HG02938 (cell line): Measurements from ENCODE around the gene SLC11A1.

ENCODE experiments used
- ATAC-seq: cut with Tn5 transposase; IDR thresholded peaks from one replicate; pipeline ENCODE4 v1.9.1; 2021; ENCODE audit warnings: mild to moderate bottlenecking, moderate library complexity; ENCODE audit not compliant: unreplicated experiment

The SLC11A1 gene

DNA sequence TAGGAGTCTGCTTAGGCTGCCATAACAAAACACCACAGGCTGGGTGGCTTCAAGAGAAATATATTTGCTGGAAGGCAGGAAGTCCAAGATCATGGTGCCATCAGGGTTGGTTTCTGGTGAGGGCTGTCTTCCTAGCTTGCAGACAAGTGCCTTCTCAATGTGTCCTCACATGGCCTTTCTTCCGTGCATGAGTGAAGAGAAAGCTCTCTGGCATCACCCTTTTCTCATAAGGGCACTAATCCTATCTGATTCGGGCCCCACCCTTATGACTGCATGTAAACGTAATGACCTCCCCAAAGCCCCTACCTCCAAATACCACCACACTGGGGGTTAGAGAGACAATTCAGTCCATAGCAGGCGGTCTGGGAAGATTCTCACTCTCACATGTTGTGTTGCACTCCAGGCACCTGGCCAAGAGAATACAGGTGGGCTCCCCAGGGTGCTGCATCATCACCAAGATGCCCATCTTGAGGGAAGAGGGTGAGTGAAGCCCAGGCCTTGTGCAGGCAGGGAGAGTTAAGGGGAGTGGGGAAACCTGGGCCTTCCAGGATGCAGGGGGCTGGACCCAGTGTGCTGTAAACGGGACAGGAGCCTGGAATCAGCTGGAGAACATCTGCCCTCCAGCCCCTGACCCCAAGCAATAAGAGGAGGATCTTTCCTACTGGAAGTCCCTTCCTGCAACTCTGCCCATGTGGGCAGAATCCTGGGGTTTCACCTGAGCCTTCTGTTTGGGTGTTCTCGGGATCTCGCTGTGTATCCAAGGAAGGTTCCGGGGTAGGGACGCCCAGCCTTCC is 15.3 kb upstream of the SLC11A1 start:
- no peak for ATAC-seq

DNA sequence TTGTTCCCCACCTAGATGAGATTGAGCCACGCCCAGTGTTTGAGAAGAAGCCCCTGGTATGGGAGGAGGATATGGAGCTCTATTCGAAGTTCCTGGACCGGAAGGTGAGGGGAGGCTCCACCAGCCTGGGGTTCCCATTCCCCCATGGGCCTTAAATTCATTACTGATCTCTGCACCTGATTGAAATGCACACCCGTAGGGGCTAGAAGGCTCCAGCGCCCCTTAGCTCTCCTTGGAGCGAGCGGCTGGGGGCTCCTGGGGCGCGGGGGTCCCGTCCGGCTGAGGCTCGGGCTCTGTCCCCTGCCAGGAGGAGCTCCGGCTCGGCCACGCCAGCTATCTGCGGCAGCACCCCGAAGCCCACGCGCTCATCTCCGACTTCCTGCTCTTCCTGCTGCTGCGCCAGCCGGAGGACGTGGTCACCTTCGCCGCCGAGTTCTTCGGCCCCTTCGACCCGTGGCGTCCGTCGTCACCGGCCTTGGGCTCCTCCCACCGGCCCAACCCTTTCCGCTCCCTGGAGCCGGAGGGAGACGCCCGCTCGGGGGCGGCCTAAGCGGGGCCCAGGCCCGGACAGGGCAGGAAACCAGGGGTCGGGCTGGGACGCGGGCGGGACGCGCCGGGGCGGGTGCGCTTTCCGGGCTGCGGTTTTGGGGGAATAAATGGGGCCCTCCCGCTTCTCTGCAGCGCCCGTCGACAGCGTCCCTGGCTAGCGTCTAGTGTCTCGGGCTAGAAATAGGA is 14.5 kb upstream of the SLC11A1 start:
- ATAC-seq = peak; percentile 80

GRCh38 chr2:218368150-218368528 is 13.9 kb upstream of the SLC11A1 start:
- ATAC-seq = no peak

DNA sequence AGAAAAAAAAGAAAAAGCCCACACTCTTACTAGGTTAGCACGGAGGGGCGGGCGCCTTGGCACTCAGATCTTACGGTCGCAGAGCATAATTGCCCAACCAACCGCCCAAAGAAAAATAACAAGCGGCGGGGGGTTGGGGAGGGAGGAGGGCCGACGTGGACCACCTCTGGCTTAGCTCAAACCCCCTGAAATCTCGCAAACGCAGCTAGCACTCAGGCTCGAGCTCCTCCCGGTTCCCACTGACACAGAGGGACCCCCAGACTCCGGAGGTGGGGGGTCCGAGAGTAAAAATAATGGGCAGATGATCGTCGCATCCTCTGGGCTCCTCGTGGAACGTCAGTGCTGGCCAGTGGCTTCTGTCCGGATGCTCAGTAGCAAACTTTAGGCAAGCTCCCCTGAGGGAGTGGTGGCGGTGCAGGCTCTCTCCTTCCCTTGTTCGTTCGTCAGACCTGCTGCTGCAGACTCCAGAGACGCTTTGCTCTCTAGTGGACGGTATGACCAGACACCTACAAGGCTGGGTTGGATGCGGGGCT is 13.4 kb upstream of the SLC11A1 start:
- no peak for ATAC-seq

DNA sequence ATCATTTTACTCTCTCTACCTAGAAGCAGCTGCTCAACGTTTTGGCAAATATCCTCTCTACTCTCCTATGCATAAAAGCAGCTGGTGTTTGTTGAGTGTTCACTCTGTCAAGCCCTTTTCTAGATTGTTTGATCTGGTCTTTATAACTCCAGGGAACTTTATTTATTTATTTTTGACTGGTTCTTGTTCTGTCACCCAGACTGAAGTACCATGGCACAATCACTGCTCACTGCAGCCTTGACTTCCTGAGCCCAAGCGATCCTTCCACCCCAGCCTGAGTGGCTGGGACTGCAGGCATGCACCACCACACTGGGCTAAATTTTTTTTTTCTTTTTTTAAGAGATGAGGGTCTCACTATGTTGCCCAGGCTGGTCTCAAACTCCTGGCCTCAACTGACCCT is 12.7 kb upstream of the SLC11A1 start:
- no peak for ATAC-seq

GRCh38 chr2:218370410-218371063 is 11.5 kb upstream of the SLC11A1 start:
- no peak for ATAC-seq

- ATAC-seq = no peak
Observed at GRCh38 chr2:218371983-218372350, 10.1 kb upstream of the SLC11A1 start.

- ATAC-seq = no peak
Observed at GRCh38 chr2:218374795-218375194, 7.3 kb upstream of the SLC11A1 start.

DNA sequence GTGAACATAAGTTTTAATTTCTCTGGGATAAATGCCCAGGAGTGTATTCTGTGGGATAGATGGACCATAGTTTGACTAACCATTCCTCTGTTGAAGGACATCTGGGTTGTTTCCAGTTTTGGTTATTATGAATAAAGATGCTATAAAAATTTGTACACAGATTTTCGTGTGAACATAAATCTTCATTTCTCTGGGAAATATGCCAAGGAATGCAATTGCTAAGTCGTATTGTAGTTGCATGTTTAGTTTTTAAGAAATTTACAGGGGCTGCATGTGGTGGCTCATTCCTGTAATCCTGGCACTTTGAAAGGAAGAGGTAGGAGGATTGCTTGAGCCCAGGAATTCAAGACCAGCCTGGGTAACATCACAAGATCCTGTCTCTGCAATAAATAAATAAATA is 6.9 kb upstream of the SLC11A1 start:
- no peak for ATAC-seq

DNA sequence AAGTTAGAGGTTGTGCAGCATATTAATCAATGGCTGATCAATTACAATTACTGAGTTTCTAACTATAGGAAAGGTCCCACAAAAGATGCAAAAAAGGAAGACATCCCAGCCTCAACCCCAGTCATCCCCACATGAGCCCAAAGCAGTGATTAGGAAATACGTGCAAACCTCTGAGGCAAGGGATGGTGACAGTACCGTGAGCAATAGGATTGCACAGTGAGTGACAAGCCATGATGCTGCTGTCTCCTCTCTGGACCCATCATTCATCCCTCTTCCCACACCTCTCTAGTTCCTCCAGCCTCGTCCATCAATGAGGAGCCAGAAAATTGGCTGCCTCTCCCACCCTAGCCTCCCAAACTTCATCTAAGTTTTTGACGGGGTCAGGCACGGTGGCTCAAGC is 4.0 kb upstream of the SLC11A1 start:
- no peak for ATAC-seq

DNA sequence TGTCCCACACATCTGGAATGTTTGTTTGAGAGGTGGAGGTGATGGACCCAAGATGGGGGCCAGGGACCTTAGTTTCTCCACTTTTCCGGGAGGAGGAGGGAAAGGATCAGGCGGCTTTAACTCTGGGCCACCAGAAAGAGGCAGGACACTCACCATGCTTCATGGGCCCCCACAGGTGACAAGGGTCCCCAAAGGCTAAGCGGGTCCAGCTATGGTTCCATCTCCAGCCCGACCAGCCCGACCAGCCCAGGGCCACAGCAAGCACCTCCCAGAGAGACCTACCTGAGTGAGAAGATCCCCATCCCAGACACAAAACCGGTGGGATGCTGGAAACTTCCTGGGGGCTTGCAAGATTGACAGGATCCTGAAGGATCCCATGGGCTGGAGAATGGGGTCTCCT is 712 bp downstream of the SLC11A1 start:
- no peak for ATAC-seq

DNA sequence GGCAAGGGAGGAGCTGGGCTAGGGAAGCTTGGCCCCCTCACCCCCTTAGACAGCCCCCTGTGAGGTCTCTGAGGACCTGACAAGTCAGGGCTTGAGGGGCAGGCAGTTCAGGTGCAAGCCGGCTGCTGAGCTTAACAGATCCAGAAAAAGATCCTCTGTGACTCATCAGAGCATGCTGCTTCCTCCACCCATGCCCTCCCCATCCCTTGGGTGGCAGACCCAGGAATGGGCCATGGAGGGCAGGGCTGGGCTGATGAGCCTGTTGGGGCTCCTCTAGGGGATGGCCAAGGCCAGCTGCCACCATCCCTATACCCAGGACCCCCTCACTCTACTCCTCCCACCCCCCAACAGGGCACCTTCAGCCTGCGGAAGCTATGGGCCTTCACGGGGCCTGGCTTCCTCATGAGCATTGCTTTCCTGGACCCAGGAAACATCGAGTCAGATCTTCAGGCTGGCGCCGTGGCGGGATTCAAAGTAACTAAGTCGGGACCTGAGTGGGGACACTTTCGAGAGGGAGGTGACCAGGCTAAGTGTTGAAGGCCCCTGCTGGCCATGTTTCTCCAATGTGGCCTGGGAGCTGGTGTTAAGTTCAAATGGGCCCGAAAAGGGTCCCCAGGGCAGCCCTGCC is 1.9 kb downstream of the SLC11A1 start:
- ATAC-seq = no peak

GRCh38 chr2:218384975-218385374 is 2.9 kb downstream of the SLC11A1 start:
- no peak for ATAC-seq

GRCh38 chr2:218386505-218387368 is 4.7 kb downstream of the SLC11A1 start:
- ATAC-seq = no peak

DNA sequence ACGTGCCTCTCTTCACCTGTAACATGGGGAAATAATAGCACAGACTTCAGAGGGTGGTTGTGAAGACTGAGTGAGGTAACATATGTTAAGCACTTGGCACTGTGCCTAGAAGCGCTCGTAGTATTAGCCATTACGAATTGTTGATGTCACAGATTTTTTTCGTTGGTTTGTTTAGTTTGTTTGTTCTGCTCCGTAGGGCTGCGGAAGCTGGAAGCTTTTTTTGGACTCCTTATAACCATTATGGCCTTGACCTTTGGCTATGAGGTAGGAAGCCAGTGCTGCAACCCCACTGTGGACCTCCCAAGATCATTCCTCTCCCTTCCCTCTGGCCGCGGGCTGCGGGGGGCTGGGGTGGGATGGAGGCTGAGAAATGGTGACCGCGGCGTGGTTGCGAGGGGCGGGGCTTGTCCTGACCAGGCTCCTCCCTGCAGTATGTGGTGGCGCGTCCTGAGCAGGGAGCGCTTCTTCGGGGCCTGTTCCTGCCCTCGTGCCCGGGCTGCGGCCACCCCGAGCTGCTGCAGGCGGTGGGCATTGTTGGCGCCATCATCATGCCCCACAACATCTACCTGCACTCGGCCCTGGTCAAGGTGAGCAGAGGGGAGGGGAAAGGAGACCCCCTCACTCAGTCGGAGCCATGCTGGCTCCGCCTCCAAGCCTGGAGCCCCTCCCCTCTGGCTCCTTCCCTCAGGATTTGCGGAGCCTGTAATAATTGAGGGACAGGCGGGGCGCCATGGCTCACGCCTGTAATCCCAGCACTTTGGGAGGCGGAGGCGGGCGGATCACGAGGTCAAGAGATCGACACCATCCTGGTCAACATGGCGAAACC is 5.5 kb downstream of the SLC11A1 start:
- no peak for ATAC-seq

DNA sequence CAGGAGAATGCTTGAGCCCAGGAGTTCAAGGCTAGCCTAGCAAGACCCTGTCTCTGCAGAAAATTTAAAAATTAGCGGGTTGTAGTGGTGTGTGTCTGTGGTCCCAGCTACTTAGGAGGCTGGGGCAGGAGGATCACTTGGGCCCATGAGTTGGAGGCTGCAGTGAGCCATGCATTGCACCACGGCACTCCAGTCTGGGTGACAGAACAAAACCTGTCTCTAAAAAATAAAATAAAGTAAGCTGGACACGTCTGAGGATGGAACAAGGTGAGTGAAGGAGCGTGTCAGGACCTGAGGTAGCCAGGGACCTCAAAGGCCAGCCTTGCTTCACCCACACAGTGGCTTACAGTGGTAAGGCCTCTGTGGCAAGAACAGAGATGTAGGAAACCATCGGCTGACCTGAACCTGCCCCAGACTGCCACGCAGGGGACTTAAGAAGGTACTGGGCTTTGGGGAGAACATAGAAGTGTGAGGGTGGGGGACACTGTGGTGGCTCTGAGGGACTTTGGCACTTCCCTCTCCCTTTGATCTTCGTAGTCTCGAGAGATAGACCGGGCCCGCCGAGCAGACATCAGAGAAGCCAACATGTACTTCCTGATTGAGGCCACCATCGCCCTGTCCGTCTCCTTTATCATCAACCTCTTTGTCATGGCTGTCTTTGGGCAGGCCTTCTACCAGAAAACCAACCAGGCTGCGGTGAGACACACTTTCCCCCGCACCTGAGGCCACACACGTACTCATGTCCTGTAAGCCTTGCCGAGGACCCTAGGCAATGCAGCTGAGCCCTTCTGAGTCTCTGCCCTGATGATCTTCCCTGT is 7.5 kb downstream of the SLC11A1 start:
- no peak for ATAC-seq

DNA sequence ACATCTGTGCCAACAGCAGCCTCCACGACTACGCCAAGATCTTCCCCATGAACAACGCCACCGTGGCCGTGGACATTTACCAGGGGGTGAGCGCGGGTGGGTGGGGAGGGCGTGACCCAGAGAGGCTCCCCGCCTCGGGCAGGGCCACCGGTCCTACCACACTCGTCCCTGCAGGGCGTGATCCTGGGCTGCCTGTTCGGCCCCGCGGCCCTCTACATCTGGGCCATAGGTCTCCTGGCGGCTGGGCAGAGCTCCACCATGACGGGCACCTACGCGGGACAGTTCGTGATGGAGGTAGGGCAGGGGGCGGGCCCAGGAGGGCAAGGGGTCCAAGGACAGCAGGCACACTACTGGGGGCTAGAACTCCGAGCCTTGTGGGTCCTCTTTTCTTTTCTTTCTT is 9.1 kb downstream of the SLC11A1 start:
- no peak for ATAC-seq

DNA sequence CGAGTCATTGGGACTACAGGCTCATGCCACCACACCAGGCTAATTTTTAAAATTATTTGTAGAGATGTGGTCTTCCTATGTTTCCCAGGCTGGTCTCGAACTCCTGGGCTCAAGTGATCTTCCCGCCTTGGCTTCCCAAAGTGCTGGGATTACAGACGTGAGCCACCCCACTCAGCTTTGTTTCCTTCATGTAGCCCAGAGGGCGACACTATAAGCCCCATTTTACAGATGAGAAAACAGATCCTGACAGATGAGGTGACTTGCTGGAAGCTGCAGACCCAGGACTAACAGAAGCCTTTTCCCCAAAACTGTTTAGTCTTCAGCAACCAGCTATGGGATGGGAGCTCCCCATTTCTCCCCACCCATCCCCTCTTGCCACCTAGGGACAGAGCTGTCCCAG is 10.4 kb downstream of the SLC11A1 start:
- ATAC-seq = no peak
